Body of pancreas (tissue), 4 donors: ENCODE results near the gene DIP2A.

Source experiments
- CTCF ChIP-seq, 7 experiments: fragments of 450-650 bp in 4 of 7; fragments of 200-600 bp in 3 of 7; sonication (generic) in 3 of 7; IDR thresholded peaks; one replicate each; pipeline ENCODE4 v1.5.1; 2016 to 2019; ENCODE audit warnings: antibody characterized with exemption in 7 of 7
- POLR2A ChIP-seq, 3 donors: fragments of 450-650 bp; IDR thresholded peaks; one replicate each; pipeline ENCODE4 v1.6.1; 2016; ENCODE audit warnings: antibody characterized with exemption in 3 of 3, mild to moderate bottlenecking in 2 of 3

GRCh38 chr21:46456750-46457149, 1.9 kb upstream of the DIP2A start:
- no peak for TF ChIP-seq CTCF (IDR thresholded peaks at IDR 0.05)
- TF ChIP-seq POLR2A (IDR thresholded peaks at IDR 0.05): no peak
